ENCODE data around the gene PRKAA1.

Gene PRKAA1

GRCh38 chr5:40798012-40798800, at the start of gene PRKAA1:
Gene PRKAA1, minus strand, starts transcription at chr5:40798374. Its CDS starts 185 bp downstream, at chr5:40798189.
- ChIA-PET POLR2A (interaction anchor here (0.6 to 1.5 kb wide), 2 partner anchors 10 to 37 kb away, joined by 3 to 4 read pairs; partner anchors contain the start of gene RPL37), CTCF (interaction anchor here (0.6 to 1.6 kb wide), 8 partner anchors 14 to 261 kb away, joined by 3 to 5 read pairs (median 4); no protein-coding TSS in a partner anchor)
- H3K4me3 ChIP-seq (ENCODE audit: low read depth, low read length), result peak within 1 kb of the TSS; percentile 97
- peak; percentile 86 for TF ChIP-seq CTCF (IDR thresholded peaks at IDR 0.05; ENCODE audit: insufficient read depth, low read length, missing control alignments)
- DNase-seq (ENCODE audit: low read depth, low spot score), result no peak

GRCh38 chr5:40847525-40847924, 49.4 kb upstream of the PRKAA1 start:
- DNase-seq (ENCODE audit: low read depth, low spot score), result no peak
- H3K4me3 ChIP-seq (ENCODE audit: low read depth, low read length), result no peak overlapping the region
- TF ChIP-seq CTCF (IDR thresholded peaks at IDR 0.05; ENCODE audit: insufficient read depth, low read length, missing control alignments), result no peak
- CTCF ChIA-PET, result interaction anchor here (1.7 kb wide), 1 partner anchor 31 kb away, joined by 3 read pairs; no protein-coding TSS in a partner anchor
- POLR2A ChIA-PET, result no interaction called here

GRCh38 chr5:40846371-40846770, 48.2 kb upstream of the PRKAA1 start:
- H3K4me3 ChIP-seq (ENCODE audit: low read depth, low read length), result no peak overlapping the region
- no peak for DNase-seq (ENCODE audit: low read depth, low spot score)
- ChIA-PET POLR2A (no interaction called here), CTCF (no interaction called here)
- no peak for TF ChIP-seq CTCF (IDR thresholded peaks at IDR 0.05; ENCODE audit: insufficient read depth, low read length, missing control alignments)

GRCh38 chr5:40844565-40844964, 46.4 kb upstream of the PRKAA1 start:
- ChIA-PET CTCF (no interaction called here), POLR2A (no interaction called here)
- H3K4me3 ChIP-seq (ENCODE audit: low read depth, low read length), result no peak overlapping the region
- DNase-seq (ENCODE audit: low read depth, low spot score), result no peak
- TF ChIP-seq CTCF (IDR thresholded peaks at IDR 0.05; ENCODE audit: insufficient read depth, low read length, missing control alignments), result no peak

GRCh38 chr5:40842351-40842750, 44.2 kb upstream of the PRKAA1 start:
- ChIA-PET CTCF (no interaction called here), POLR2A (no interaction called here)
- TF ChIP-seq CTCF (IDR thresholded peaks at IDR 0.05; ENCODE audit: insufficient read depth, low read length, missing control alignments), result no peak
- DNase-seq (ENCODE audit: low read depth, low spot score), result no peak
- H3K4me3 ChIP-seq (ENCODE audit: low read depth, low read length), result no peak overlapping the region

GRCh38 chr5:40841068-40841805, 43.1 kb upstream of the PRKAA1 start, which contains the start of gene CARD6:
Gene CARD6, plus strand, starts transcription at chr5:40841367. Its CDS starts 16 bp downstream, at chr5:40841383.
- no peak for TF ChIP-seq CTCF (IDR thresholded peaks at IDR 0.05; ENCODE audit: insufficient read depth, low read length, missing control alignments)
- no peak within 1 kb of the TSS for H3K4me3 ChIP-seq (ENCODE audit: low read depth, low read length)
- CTCF ChIA-PET, result no interaction called here
- DNase-seq (ENCODE audit: low read depth, low spot score), result no peak
- POLR2A ChIA-PET, result no interaction called here

All from AG04449 (cell line).